Liver (tissue), 3 donors: Measurements from ENCODE around the gene SHC3.

Experiments
- CTCF ChIP-seq: fragments of 150-350 bp; IDR thresholded peaks from 2 replicates; pipeline ENCODE4 v1.5.1; 2017; ENCODE audit warnings: improper control_type of control experiment, low read depth, low read length; ENCODE audit not compliant: missing input control
- EGR1 ChIP-seq, 2 donors: IDR thresholded peaks; 2 replicates each; pipeline ENCODE4 v1.6.1; 2016 to 2018; ENCODE audit warnings: antibody characterized with exemption in 2 of 2, low read depth in 2 of 2
- GABPA ChIP-seq, 2 donors: IDR thresholded peaks in 1 of 2; conservative IDR thresholded peaks in 1 of 2; 2 replicates each; pipeline ENCODE4 v1.6.1; 2016; ENCODE audit warnings: antibody characterized with exemption in 2 of 2, mild to moderate bottlenecking in 1 of 2, moderate library complexity in 1 of 2
- MAX ChIP-seq: IDR thresholded peaks from 2 replicates; pipeline ENCODE4 v1.6.1; 2016; ENCODE audit warnings: antibody characterized with exemption
- RAD21 ChIP-seq, 2 donors: IDR thresholded peaks; 2 replicates each; pipeline ENCODE4 v1.6.1; 2016; ENCODE audit warnings: antibody characterized with exemption in 2 of 2, mild to moderate bottlenecking in 2 of 2
- REST ChIP-seq: IDR thresholded peaks from 2 replicates; pipeline ENCODE4 v1.6.1; 2016; ENCODE audit warnings: antibody characterized with exemption, mild to moderate bottlenecking
- SP1 ChIP-seq: IDR thresholded peaks from 2 replicates; pipeline ENCODE4 v1.6.1; 2018; ENCODE audit warnings: antibody characterized with exemption, mild to moderate bottlenecking
- YY1 ChIP-seq: IDR thresholded peaks from 2 replicates; pipeline ENCODE4 v1.6.1; 2016; ENCODE audit warnings: antibody characterized with exemption, mild to moderate bottlenecking
- donor health status: healthy.
- donor health status: healthy.

GRCh38 chr9:88979021-88979420 is 199.6 kb downstream of the SHC3 start:
- TF ChIP-seq CTCF (no peak), YY1 (no peak), SP1 (no peak), EGR1 (IDR thresholded peaks at IDR 0.05; ENCODE audit: low read depth in 2 of 2) (no peak), RAD21 (IDR thresholded peaks at IDR 0.05) (no peak), REST (no peak), GABPA (IDR thresholded peaks at IDR 0.05 in 1 of 2, conservative IDR thresholded peaks at IDR 0.05 in 1 of 2) (no peak), MAX (no peak)
